Heart left ventricle (tissue), 13 donors: ENCODE measurements around the gene CTSW.

ENCODE experiments used
- POLR2A ChIP-seq, 2 donors: fragments of 450-650 bp; IDR thresholded peaks; one replicate each; pipeline ENCODE4 v1.6.1; 2017; ENCODE audit warnings: antibody characterized with exemption in 2 of 2, mild to moderate bottlenecking in 2 of 2, moderate library complexity in 2 of 2
- TF ChIP-seq, protein P1 (sequence below), 12 donors: fragments of 200-600 bp; sonication (generic) in 4 of 12; IDR thresholded peaks; one replicate each; pipeline versions ENCODE4 v1.5.0 to v1.8.0; 2018 to 2022; ENCODE audit warnings: antibody characterized with exemption in 12 of 12, mild to moderate bottlenecking in 5 of 12
- donor health status: ischemic (EF 13 %, LVEDD 7.1; RV severe dilation, severe dysfunction).
- donor health status: DM: no; HTN: yes; CAD: no.
- donor health status: DM: no; HTN: no; CAD: no.
- donor health status: ischemic (EF 25% LVEDD 6.9; RV normal size, moderate dysfunction).
- donor health status: ischemic (EF 25% LVEDD 5.7; RV mildly dilated, moderate dysfunction).
- donor health status: ischemic (EF 35%, LVEDD 5.7; RV mildly dilated, moderate dysfunction).
- donor health status: nonischemic (EF 11% LVEDD 7.7; RV severe dilation, severe dysfunction).
- donor health status: DM: yes; HTN: yes; CAD: no.
- donor health status: PGD.
- donor health status: ischemic (EF 29% LVEDD 5.4; RV normal size, mild dysfunction).
- donor health status: nonischemic (EF 23%, LVEDD 6.1; RV moderate dilation, normal function).

DNA sequence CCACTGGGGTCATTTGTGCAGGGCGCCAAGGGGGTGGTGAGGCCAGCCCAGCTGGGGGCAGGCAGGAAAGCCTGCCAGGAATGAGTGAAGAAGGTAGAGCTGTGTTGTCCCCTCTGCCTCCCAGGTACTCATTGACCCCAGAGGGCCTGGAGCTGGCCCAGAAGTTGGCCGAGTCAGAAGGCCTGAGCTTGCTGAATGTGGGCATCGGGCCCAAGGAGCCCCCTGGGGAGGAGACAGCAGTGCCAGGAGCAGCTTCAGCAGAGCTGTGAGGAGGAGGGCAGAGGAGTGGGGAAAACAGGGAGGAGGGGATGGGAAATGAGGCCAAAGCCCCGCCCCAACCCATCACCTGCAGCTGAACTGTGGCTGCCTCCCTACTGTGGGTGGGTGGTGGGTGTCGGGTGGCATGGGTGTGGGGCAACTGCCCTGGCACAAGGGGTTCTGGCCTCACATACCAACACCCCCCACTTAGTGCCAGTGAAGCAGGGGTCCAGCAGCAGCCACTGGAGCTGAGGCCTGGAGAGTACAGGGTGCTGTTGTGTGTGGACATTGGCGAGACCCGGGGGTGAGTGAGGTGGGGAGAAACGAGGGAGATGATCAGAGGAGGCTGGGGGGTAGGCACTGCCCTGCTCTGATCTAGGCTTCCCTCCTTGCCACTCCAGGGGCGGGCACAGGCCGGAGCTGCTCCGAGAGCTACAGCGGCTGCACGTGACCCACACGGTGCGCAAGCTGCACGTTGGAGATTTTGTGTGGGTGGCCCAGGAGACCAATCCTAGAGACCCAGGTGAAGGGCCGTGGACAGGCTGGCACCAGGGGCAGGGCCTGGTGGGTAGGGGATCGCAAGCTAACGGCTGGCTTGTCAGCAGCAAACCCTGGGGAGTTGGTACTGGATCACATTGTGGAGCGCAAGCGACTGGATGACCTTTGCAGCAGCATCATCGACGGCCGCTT, 16.4 kb upstream of the CTSW start:
- TF ChIP-seq, protein P1, sequence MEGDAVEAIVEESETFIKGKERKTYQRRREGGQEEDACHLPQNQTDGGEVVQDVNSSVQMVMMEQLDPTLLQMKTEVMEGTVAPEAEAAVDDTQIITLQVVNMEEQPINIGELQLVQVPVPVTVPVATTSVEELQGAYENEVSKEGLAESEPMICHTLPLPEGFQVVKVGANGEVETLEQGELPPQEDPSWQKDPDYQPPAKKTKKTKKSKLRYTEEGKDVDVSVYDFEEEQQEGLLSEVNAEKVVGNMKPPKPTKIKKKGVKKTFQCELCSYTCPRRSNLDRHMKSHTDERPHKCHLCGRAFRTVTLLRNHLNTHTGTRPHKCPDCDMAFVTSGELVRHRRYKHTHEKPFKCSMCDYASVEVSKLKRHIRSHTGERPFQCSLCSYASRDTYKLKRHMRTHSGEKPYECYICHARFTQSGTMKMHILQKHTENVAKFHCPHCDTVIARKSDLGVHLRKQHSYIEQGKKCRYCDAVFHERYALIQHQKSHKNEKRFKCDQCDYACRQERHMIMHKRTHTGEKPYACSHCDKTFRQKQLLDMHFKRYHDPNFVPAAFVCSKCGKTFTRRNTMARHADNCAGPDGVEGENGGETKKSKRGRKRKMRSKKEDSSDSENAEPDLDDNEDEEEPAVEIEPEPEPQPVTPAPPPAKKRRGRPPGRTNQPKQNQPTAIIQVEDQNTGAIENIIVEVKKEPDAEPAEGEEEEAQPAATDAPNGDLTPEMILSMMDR (IDR thresholded peaks at IDR 0.05) = no peak
- no peak for TF ChIP-seq POLR2A (IDR thresholded peaks at IDR 0.05)
